ENCODE results near the gene TGFBR3L. TPM values are rescaled to one million over a fixed set of nuclear protein-coding genes. Genes with fewer than 3 reads are reported as not detected.

The TGFBR3L gene
- total and polyA plus RNA-seq, 2 of the 13 experiments (the other 11 are each of a cell fraction or from before 2014, with no cell fraction given), result 0.20 to 1.0 TPM

GRCh38 chr19:7903244-7904073 is 11.2 kb upstream of the TGFBR3L start, which contains the start of gene MAP2K7 (continued):
- TF ChIP-seq ZFP62 (CRISPR knock-in tag; IDR thresholded peaks at IDR 0.05) (no peak), TARDBP (CRISPR knock-in tag; IDR thresholded peaks at IDR 0.05) (no peak), ZNF543 (CRISPR knock-in tag; IDR thresholded peaks at IDR 0.05) (peak; percentile 80), RELA (CRISPR knock-in tag; IDR thresholded peaks at IDR 0.05) (no peak), KDM2A (CRISPR knock-in tag; IDR thresholded peaks at IDR 0.05; ENCODE audit: borderline replicate concordance, low read depth) (peak; percentile 93), TOE1 (CRISPR knock-in tag; IDR thresholded peaks at IDR 0.05) (0 out of 2 replicates have a peak, but pooled peaks have one; percentile 31), FOXO1 (CRISPR knock-in tag; IDR thresholded peaks at IDR 0.05) (peak; percentile 63; the same call in 1 of the 2 replicates), KDM5B (CRISPR knock-in tag; IDR thresholded peaks at IDR 0.05; ENCODE audit: borderline replicate concordance) (peak; percentile 84; the same call in 1 of the 2 replicates), PAXIP1 (CRISPR knock-in tag; conservative IDR thresholded peaks at IDR 0.05) (peak; percentile 76), EP300 (IDR thresholded peaks at IDR 0.05; ENCODE audit: low read depth in 2 of 2, low read length in 2 of 2) (no peak), EP300 (CRISPR knock-in tag; IDR thresholded peaks at IDR 0.05; ENCODE audit: borderline replicate concordance) (peak; percentile 23; the same call in 1 of the 2 replicates), NAIF1 (CRISPR knock-in tag; IDR thresholded peaks at IDR 0.05; ENCODE audit: borderline replicate concordance) (no peak), ZNF274 (CRISPR knock-in tag; IDR thresholded peaks at IDR 0.05) (peak; percentile 95), ZBTB7B (CRISPR knock-in tag; IDR thresholded peaks at IDR 0.05) (peak; percentile 62; the same call in 1 of the 2 replicates), SMC3 (IDR thresholded peaks at IDR 0.05; ENCODE audit: low read length) (no peak; the same call in 1 of the 2 replicates), ZNF18 (CRISPR knock-in tag; IDR thresholded peaks at IDR 0.05; ENCODE audit: insufficient replicate concordance) (peak; percentile 61)
- TF ChIP-seq, protein P1, sequence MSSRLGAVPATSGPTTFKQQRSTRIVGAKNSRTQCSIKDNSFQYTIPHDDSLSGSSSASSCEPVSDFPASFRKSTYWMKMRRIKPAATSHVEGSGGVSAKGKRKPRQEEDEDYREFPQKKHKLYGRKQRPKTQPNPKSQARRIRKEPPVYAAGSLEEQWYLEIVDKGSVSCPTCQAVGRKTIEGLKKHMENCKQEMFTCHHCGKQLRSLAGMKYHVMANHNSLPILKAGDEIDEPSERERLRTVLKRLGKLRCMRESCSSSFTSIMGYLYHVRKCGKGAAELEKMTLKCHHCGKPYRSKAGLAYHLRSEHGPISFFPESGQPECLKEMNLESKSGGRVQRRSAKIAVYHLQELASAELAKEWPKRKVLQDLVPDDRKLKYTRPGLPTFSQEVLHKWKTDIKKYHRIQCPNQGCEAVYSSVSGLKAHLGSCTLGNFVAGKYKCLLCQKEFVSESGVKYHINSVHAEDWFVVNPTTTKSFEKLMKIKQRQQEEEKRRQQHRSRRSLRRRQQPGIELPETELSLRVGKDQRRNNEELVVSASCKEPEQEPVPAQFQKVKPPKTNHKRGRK (CRISPR knock-in tag; IDR thresholded peaks at IDR 0.05), result no peak
- TF ChIP-seq, protein P2, sequence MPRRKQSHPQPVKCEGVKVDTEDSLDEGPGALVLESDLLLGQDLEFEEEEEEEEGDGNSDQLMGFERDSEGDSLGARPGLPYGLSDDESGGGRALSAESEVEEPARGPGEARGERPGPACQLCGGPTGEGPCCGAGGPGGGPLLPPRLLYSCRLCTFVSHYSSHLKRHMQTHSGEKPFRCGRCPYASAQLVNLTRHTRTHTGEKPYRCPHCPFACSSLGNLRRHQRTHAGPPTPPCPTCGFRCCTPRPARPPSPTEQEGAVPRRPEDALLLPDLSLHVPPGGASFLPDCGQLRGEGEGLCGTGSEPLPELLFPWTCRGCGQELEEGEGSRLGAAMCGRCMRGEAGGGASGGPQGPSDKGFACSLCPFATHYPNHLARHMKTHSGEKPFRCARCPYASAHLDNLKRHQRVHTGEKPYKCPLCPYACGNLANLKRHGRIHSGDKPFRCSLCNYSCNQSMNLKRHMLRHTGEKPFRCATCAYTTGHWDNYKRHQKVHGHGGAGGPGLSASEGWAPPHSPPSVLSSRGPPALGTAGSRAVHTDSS (CRISPR knock-in tag; conservative IDR thresholded peaks at IDR 0.05), result no peak
- TF ChIP-seq, protein P3, sequence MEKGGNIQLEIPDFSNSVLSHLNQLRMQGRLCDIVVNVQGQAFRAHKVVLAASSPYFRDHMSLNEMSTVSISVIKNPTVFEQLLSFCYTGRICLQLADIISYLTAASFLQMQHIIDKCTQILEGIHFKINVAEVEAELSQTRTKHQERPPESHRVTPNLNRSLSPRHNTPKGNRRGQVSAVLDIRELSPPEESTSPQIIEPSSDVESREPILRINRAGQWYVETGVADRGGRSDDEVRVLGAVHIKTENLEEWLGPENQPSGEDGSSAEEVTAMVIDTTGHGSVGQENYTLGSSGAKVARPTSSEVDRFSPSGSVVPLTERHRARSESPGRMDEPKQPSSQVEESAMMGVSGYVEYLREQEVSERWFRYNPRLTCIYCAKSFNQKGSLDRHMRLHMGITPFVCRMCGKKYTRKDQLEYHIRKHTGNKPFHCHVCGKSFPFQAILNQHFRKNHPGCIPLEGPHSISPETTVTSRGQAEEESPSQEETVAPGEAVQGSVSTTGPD (CRISPR knock-in tag; IDR thresholded peaks at IDR 0.05), result no peak

All from HepG2 (cell line).